Fibroblast of peridontal ligament (primary cell): ENCODE data around the gene CPNE2.
"Not testable (repeated sequence)": the region's sequence is repeated elsewhere in the genome, so short reads cannot be mapped to it uniquely, and the experiment has no call there.

ENCODE experiments used
- DNase-seq: peaks from one replicate; pipeline ENCODE4 v3.0.0-alpha.2; 2010; ENCODE audit errors: extremely low read depth

CPNE2 gene

GRCh38 chr16:57091975-57092785, at the start of gene CPNE2:
Gene CPNE2, plus strand, starts transcription at chr16:57092583. Its CDS starts 18,160 bp downstream, at chr16:57110743.
- DNase-seq: no peak

DNA sequence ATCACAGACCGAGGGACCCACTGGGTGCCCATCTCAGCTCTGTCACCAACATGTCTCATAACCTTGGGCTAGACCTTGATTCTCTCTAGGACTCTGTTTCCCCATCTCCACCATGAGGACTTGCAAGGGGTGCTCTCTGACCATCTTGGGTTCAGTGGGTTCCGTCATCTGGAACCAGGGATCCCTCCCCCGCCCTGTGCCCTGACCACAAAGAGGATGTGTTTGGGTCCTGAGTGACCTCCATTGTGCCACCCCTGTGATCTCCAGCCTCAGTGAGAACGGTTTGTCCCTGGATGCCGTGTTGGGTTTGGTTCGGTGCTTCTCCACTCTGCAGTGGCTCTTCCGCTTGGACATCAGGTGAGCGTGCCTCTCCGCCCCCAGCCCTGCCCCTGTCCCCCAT, 49.1 kb upstream of the CPNE2 start:
- DNase-seq: no peak

- peak; percentile 40 for DNase-seq
Measured at GRCh38 chr16:57044931-57045693, 47.3 kb upstream of the CPNE2 start.

DNA sequence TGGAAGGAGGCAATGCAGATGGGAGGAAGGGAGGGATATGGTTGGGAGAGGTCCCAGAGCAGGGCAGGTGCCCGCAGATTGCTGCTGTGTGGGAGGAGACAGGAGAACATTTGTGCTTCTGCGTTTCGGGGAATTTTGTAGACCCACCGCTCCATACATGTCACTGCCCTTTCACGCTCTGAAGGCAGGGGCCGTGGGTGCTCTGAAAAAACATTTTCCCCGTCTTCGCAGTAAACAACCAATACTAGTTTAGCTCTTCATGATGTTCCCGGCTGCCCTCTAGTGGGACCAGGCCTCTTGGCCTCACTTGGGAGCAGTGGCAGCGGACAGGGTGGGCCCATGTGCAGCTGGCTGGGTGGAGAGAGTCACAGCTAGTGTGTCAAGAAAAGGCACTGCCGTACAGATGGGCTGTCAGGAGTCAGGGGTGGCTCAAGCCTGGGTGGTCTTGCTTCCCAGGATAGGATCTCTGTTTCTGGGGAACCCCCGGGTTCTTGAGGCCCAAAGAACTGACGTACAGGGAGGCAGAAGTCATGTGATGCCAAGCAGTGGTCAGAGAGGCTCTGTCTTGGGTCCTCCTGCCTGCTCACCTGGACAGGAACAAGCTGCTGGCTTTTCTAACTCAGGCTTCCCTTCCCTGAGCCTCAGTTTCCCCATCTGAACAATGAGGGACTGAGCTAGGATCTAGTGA, 46.5 kb upstream of the CPNE2 start:
- DNase-seq: peak; percentile 60

- no peak for DNase-seq
Measured at GRCh38 chr16:57048095-57048494, 44.3 kb upstream of the CPNE2 start.

DNA sequence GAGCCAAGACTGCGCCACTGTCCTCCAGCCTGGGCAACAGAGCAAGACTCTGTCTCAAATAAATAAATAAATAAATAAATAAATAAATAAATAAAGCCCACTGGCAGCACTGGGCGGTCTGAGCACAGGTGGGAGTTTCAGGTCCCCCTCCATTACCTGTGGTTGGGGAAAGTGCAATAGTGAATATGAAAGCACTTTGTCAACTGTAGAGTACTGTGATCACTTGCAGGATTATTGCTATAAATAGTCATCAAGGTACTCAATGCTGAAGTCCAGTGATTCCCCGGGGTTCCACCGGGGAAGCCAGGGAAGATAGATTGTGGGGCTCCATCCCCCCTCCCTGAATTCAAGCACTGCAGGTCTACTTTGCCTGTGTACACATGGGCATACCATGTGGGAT, 42.7 kb upstream of the CPNE2 start:
- no peak for DNase-seq

GRCh38 chr16:57051696-57052228, 40.6 kb upstream of the CPNE2 start:
- DNase-seq: no peak

DNA sequence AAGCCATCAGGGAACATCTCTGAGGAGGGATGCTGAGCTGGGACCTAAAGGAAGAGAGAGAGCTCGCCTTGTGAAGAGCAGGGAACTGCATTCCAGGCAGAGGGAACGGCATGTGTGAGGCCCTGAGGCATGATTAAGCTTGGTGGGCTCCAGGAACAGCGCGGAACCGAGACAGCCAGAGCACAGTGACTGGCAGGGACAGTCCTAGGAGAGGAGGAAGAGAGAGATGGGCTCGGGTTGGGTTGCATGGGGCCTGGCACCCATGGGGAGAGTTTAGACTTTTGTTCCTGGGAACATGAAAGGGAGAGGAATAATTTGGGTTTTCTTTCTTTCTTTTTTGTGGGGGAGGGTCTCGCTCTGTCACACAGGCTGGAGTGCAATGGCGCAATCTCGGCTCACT, 39.2 kb upstream of the CPNE2 start:
- DNase-seq: no peak

DNA sequence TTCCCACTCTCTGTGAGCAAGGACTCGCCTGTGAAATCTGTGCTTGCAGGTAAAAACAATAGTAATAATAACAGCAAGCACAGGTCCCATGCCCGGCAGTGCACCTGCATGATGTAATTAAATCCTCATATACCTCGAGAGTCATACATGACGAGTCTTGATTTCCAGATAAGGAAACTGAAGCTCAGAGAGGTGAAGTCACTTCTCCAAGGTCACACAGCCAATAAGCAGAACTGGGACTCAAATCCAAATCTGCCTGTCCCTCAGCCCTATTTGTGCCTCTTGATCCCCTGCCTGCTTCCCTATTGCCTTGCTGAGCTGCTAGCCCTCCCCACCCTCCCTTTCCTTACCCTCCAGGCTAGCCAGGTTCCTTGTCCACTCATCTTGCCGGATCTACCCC, 38.0 kb upstream of the CPNE2 start:
- DNase-seq: no peak

- DNase-seq: no peak
Measured at GRCh38 chr16:57054771-57055170, 37.6 kb upstream of the CPNE2 start.

- no peak for DNase-seq
Measured at GRCh38 chr16:57055671-57056070, 36.7 kb upstream of the CPNE2 start.

DNA sequence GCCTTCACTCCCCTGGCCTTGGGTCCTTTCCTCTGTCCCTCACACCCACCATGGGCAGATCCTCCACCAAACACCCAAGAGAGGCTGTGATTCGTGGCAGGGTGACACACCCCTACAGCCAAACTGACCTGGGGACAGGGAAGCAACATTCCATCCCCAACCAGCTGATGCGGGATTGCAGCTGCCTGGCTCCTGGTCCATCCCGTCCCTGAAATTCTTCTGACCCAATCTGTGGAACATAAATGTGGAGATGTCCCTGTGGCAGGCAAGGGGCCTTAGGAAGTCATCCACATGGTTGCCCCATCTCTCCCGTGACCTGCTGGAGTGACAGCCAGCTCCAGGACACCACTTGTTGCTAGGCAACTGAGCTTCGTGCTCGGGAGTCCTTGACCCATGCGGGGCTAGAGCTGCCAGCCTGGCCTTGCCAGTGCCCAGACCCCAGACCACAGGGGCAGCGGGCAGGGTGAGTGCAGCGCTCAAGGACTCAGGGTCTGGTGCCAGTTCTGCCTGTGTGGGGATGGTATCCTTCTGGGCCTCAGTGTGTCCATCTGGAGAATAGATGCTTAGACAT, 34.0 kb upstream of the CPNE2 start:
- DNase-seq: no peak

- DNase-seq: no peak
Measured at GRCh38 chr16:57060323-57061083, 31.9 kb upstream of the CPNE2 start.

GRCh38 chr16:57061084-57061905, 31.1 kb upstream of the CPNE2 start:
- peak; percentile 42 for DNase-seq

DNA sequence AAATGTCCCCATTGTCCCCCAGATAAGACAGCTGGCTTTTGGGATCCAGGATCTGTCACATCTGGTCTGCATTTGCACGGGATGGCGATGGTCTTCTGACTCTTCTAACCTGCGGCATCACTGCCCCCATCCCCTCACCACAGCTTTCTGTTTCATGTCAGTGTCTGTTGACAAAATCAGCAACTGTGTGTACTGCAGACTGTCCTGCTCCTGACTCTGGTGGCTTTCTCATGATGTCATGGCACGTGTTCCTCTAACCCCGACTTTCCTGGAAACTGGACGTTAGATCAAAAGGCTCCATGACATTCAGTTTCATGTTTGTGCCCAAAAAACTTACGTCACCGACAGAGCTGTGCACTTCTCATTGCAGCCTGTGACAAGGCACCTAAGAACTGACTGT, 30.1 kb upstream of the CPNE2 start:
- no peak for DNase-seq

- not testable (repeated sequence) for DNase-seq
Measured at GRCh38 chr16:57063189-57063588, 29.2 kb upstream of the CPNE2 start.

- no peak for DNase-seq
Measured at GRCh38 chr16:57064995-57065394, 27.4 kb upstream of the CPNE2 start.

- no peak for DNase-seq
Measured at GRCh38 chr16:57066625-57067024, 25.8 kb upstream of the CPNE2 start.

DNA sequence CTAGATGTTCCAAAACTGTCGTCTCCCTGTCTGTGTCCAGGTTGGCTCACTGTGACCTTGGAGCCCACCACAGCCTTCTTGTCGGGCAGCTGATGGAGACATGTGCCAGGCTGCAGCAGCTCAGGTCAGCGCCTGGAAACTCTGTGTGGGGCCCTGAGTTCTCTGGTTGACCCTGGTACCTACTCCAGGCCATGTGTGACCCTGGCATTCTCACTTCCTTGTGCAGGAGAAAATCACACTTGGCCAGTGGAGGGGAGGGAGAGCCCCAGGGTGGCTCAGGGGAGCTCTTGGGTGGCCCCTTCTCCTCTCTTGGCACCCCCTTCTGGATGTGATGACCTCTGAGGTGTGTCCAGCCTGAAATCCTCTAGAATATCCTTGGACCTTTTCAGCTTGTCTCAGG, 25.0 kb upstream of the CPNE2 start:
- no peak for DNase-seq

GRCh38 chr16:57069053-57069452, 23.3 kb upstream of the CPNE2 start:
- no peak for DNase-seq
